HCT116 (cell line): Measurements from ENCODE around the gene RNF11. TPM values are rescaled to one million over a fixed set of nuclear protein-coding genes. Genes with fewer than 3 reads are reported as not detected.

ENCODE experiments used
- ATAC-seq: fragments of 200-7000 bp; cut with Tn5 transposase; 2 replicates; pipeline ENCODE4 v1.9.1; 2020; ENCODE audit warnings: mild to moderate bottlenecking, moderate library complexity
- BruUV-seq: library from RNA; stranded (reverse); fragments of 400-500 nt; replicated peaks from 2 replicates; lab custom pipeline; 2021; lab: Mats Ljungman, UMichigan
- CTCF ChIA-PET: fragments of 300-600 bp; sonication (Branson Sonifier 250); formaldehyde crosslinking; loops from one replicate; lab custom pipeline; 2021; ENCODE audit warnings: antibody characterized with exemption; lab: Charles Lee
- POLR2A ChIA-PET: fragments of 300-600, 350-600 bp; sonication (Branson Sonifier 250); formaldehyde crosslinking; loops from one replicate; lab custom pipeline; 2021; ENCODE audit warnings: antibody characterized with exemption; lab: Charles Lee
- RAD21 ChIA-PET, 2 experiments: fragments of 300-600 bp; sonication (Branson Sonifier 250); formaldehyde crosslinking; loops; one replicate each; lab custom pipeline; 2023; ENCODE audit warnings: low total read pairs in 2 of 2; ENCODE audit not compliant: uncharacterized antibody in 2 of 2, unreplicated experiment in 2 of 2, low non-redundant PET in 1 of 2; lab: Charles Lee
- DNase-seq: peaks from one replicate; pipeline ENCODE4 v3.0.0-alpha.2; 2010; ENCODE audit warnings: low read depth, low spot score
- H2AFZ ChIP-seq: fragments of 200-600 bp; shearing (Covaris generic), sonication (generic); 2 replicates; pipeline ENCODE4 v1.6.1; 2017; ENCODE audit warnings: low read depth, mixed run types, mixed read lengths, antibody characterized with exemption, low read length; ENCODE audit not compliant: poor library complexity, severe bottlenecking
- H3K27ac ChIP-seq: 2 replicates; pipeline ENCODE4 v1.5.1; 2012; ENCODE audit warnings: low read depth, low read length
- H3K27me3 ChIP-seq: fragments of 200-600 bp; sonication (generic); 2 replicates; pipeline ENCODE4 v1.6.1; 2016; ENCODE audit warnings: mixed run types, low read length, mixed read lengths; ENCODE audit not compliant: insufficient read depth
- H3K36me3 ChIP-seq, 2 experiments: fragments of 200-500 bp in 1 of 2; fragments of 200-600 bp in 1 of 2; sonication (Bioruptor generic) in 1 of 2; sonication (generic) in 1 of 2; 2 replicates each; pipeline versions ENCODE4 v1.5.1 to v1.6.1; 2014 to 2016; ENCODE audit warnings: low read length in 2 of 2, inconsistent platforms in 1 of 2, mixed read lengths in 1 of 2, mixed run types in 1 of 2; ENCODE audit not compliant: insufficient read depth in 2 of 2, control insufficient read depth in 1 of 2
- H3K4me1 ChIP-seq, 2 experiments: fragments of 200-600 bp in 1 of 2; sonication (generic) in 1 of 2; 2 replicates each; pipeline versions ENCODE4 v1.5.1 to v1.6.1; 2012 to 2017; ENCODE audit warnings: low read length in 2 of 2, inconsistent platforms in 1 of 2, mild to moderate bottlenecking in 1 of 2, mixed read lengths in 1 of 2, mixed run types in 1 of 2, moderate library complexity in 1 of 2; ENCODE audit not compliant: insufficient read depth in 2 of 2, control insufficient read depth in 1 of 2
- H3K4me2 ChIP-seq: fragments of 200-600 bp; sonication (generic); 2 replicates; pipeline ENCODE4 v1.6.1; 2017; ENCODE audit warnings: mixed run types, low read length, mixed read lengths
- H3K4me3 ChIP-seq, 2 experiments: fragments of 200-600 bp in 1 of 2; sonication (generic) in 1 of 2; replicated peaks in 1 of 2; 2 replicates each; pipeline ENCODE4 v1.5.1; 2011 to 2016; ENCODE audit warnings: low read length in 2 of 2, control low read depth in 1 of 2, low read depth in 1 of 2, mild to moderate bottlenecking in 1 of 2, mixed read lengths in 1 of 2, mixed run types in 1 of 2
- H3K79me2 ChIP-seq: fragments of 200-600 bp; sonication (generic); 2 replicates; pipeline ENCODE4 v1.6.1; 2017; ENCODE audit warnings: mild to moderate bottlenecking, mixed run types, low read length, moderate library complexity, mixed read lengths; ENCODE audit not compliant: insufficient read depth
- H3K9ac ChIP-seq: fragments of 200-600 bp; sonication (generic); 2 replicates; pipeline ENCODE4 v1.6.1; 2016; ENCODE audit warnings: low read length, mixed read lengths
- H3K9me2 ChIP-seq: fragments of 200-600 bp; sonication (generic), shearing (Covaris generic); 2 replicates; pipeline ENCODE4 v1.6.1; 2017; ENCODE audit warnings: mixed run types, mild to moderate bottlenecking, moderate library complexity; ENCODE audit not compliant: insufficient read depth
- H3K9me3 ChIP-seq, 2 experiments: fragments of 200-500 bp in 1 of 2; fragments of 200-600 bp in 1 of 2; sonication (Bioruptor generic) in 1 of 2; sonication (generic) in 1 of 2; 2 replicates each; pipeline ENCODE4 v1.6.1; 2014 to 2017; ENCODE audit warnings: low read length in 2 of 2, mixed read lengths in 2 of 2, inconsistent platforms in 1 of 2, low read depth in 1 of 2, mild to moderate bottlenecking in 1 of 2, mixed run types in 1 of 2, moderate library complexity in 1 of 2; ENCODE audit not compliant: control insufficient read depth in 1 of 2, insufficient read depth in 1 of 2
- H4K20me1 ChIP-seq: fragments of 200-600 bp; sonication (generic), shearing (Covaris generic); 2 replicates; pipeline ENCODE4 v1.6.1; 2017; ENCODE audit warnings: mixed run types, mild to moderate bottlenecking, moderate library complexity; ENCODE audit not compliant: insufficient read depth
- ATF3 ChIP-seq: IDR thresholded peaks from 2 replicates; pipeline ENCODE4 v1.6.1; 2012
- CBX3 ChIP-seq: IDR thresholded peaks from 2 replicates; pipeline ENCODE4 v1.6.1; 2012; ENCODE audit warnings: low read depth
- CEBPB ChIP-seq: IDR thresholded peaks from 2 replicates; pipeline ENCODE4 v1.6.1; 2012; ENCODE audit warnings: low read depth
- CTCF ChIP-seq, 3 experiments: fragments of 200-600 bp in 1 of 3; sonication (generic) in 1 of 3; IDR thresholded peaks in 2 of 3; conservative IDR thresholded peaks in 1 of 3; 2 replicates each; pipeline ENCODE4 v1.5.1; 2012 to 2017; ENCODE audit warnings: low read depth in 2 of 3, low read length in 2 of 3, antibody characterized with exemption in 1 of 3, borderline replicate concordance in 1 of 3, control low read depth in 1 of 3, mild to moderate bottlenecking in 1 of 3, mixed read lengths in 1 of 3, mixed run types in 1 of 3, moderate library complexity in 1 of 3; ENCODE audit not compliant: insufficient read depth in 1 of 3
- EGR1 ChIP-seq: IDR thresholded peaks from 2 replicates; pipeline ENCODE4 v1.6.1; 2012; ENCODE audit warnings: low read depth
- ELF1 ChIP-seq: IDR thresholded peaks from 2 replicates; pipeline ENCODE4 v1.6.1; 2012; ENCODE audit warnings: low read depth, borderline replicate concordance
- EZH2 ChIP-seq: fragments of 200-600 bp; sonication (generic); IDR thresholded peaks from 2 replicates; pipeline ENCODE4 v1.6.1; 2017; ENCODE audit warnings: antibody characterized with exemption, mixed run types
- EZH2phosphoT487 ChIP-seq: fragments of 200-600 bp; IDR thresholded peaks from 2 replicates; pipeline ENCODE4 v1.6.1; 2018; ENCODE audit warnings: antibody characterized with exemption, borderline replicate concordance
- JUND ChIP-seq: IDR thresholded peaks from 2 replicates; pipeline ENCODE4 v1.6.1; 2012
- MAX ChIP-seq: IDR thresholded peaks from 2 replicates; pipeline ENCODE4 v1.6.1; 2012
- POLR2AphosphoS5 ChIP-seq: IDR thresholded peaks from 2 replicates; pipeline ENCODE4 v1.6.1; 2011; ENCODE audit warnings: mild to moderate bottlenecking, low read depth, low read length, moderate library complexity
- RAD21 ChIP-seq: IDR thresholded peaks from 2 replicates; pipeline ENCODE4 v1.6.1; 2012; ENCODE audit warnings: low read depth, mild to moderate bottlenecking
- SIN3A ChIP-seq: IDR thresholded peaks from 2 replicates; pipeline ENCODE4 v1.6.1; 2012; ENCODE audit warnings: low read depth
- SP1 ChIP-seq: IDR thresholded peaks from 2 replicates; pipeline ENCODE4 v1.6.1; 2012; ENCODE audit warnings: low read depth
- SRF ChIP-seq: IDR thresholded peaks from 2 replicates; pipeline ENCODE4 v1.6.1; 2012; ENCODE audit warnings: low read depth
- TCF7L2 ChIP-seq: IDR thresholded peaks from 2 replicates; pipeline ENCODE4 v1.7.0; 2011; ENCODE audit warnings: borderline replicate concordance, inconsistent platforms; ENCODE audit not compliant: insufficient read depth, insufficient read length; ENCODE audit errors: extremely low read depth
- YY1 ChIP-seq: IDR thresholded peaks from 2 replicates; pipeline ENCODE4 v1.6.1; 2011; ENCODE audit warnings: low read length, low read depth, moderate library complexity, mild to moderate bottlenecking; ENCODE audit not compliant: insufficient replicate concordance; ENCODE audit errors: extremely low read depth
- ZFX ChIP-seq: fragments of 450-650 bp; IDR thresholded peaks from 2 replicates; pipeline ENCODE4 v1.6.1; 2017
- ZNF274 ChIP-seq: fragments of 200-500 bp; sonication (Bioruptor generic); IDR thresholded peaks from 2 replicates; pipeline ENCODE4 v1.6.1; 2014; ENCODE audit warnings: mild to moderate bottlenecking, low read depth, low read length, inconsistent platforms
- intact Hi-C: fragments of 100-400 bp; cut with micrococcal nuclease; formaldehyde crosslinking; loops from 2 replicates; pipeline ENCODE4 v1.10.0; 2022
- total RNA-seq: library from RNA; stranded (reverse); gene quantifications from one replicate; pipeline ENCODE4 v1.2.1, GENCODE V29; 2021; ENCODE audit not compliant: unreplicated experiment

The RNF11 gene
- total RNA-seq, 1 experiment from 2014 or later: 60.9 TPM

GRCh38 chr1:51305371-51305823 is 69.3 kb downstream of the RNF11 start:
- POLR2A ChIA-PET: interaction anchor here (0.6 to 1.3 kb wide), 2 partner anchors 9 to 198 kb away, joined by 3 to 7 read pairs; no protein-coding TSS in a partner anchor
- CTCF ChIA-PET: no interaction called here
- TF ChIP-seq SIN3A (no peak), SP1 (no peak)

GRCh38 chr1:51306950-51307349 is 70.9 kb downstream of the RNF11 start:
- no TSS peak for BruUV-seq
- no peak for TF ChIP-seq ZFX
- no peak for TF ChIP-seq POLR2AphosphoS5
- TF ChIP-seq RAD21: no peak
- TF ChIP-seq ATF3: no peak
- TF ChIP-seq ELF1: no peak
- no peak for TF ChIP-seq CBX3
- no peak for TF ChIP-seq SP1
- no peak for TF ChIP-seq CEBPB
- no peak for TF ChIP-seq MAX
- no peak for TF ChIP-seq YY1
- no peak for TF ChIP-seq CTCF (IDR thresholded peaks at IDR 0.05 in 2 of 3, conservative IDR thresholded peaks at IDR 0.05 in 1 of 3; ENCODE audit: borderline replicate concordance in 1 of 3, insufficient read depth in 1 of 3, low read depth in 2 of 3, low read length in 2 of 3)
- no peak for TF ChIP-seq ZNF274
- TF ChIP-seq EZH2: no peak
- TF ChIP-seq JUND: no peak
- TF ChIP-seq TCF7L2: no peak
- TF ChIP-seq SRF: no peak
- TF ChIP-seq EGR1: no peak
- TF ChIP-seq EZH2phosphoT487: no peak

More at GRCh38 chr1:51305371-51305823, 69.3 kb downstream of the RNF11 start:
- RAD21 ChIA-PET: no interaction called here
- Histone ChIP-seq H3K4me3 (no peak overlapping the region), H4K20me1 (no peaks in the 10 kb centered on the region), H3K9ac (no peak overlapping the region), H3K4me1 (peaks cover 0 to 14% of the 10 kb centered on the region in 2 experiments; a peak in 3 of 4 replicates), H3K9me3 (no peaks in the 10 kb centered on the region), H3K27ac (no peak overlapping the region), H3K36me3 (no peaks in the 10 kb centered on the region), H2AFZ (no peak overlapping the region), H3K27me3 (no peaks in the 10 kb centered on the region), H3K4me2 (peak overlapping the region; percentile 13; the same call in 1 of the 2 replicates), H3K9me2 (no peaks in the 10 kb centered on the region), H3K79me2 (no peaks in the 10 kb centered on the region)
- DNase-seq: no peak
- intact Hi-C loops: no loop called here
- no TSS peak for BruUV-seq
- ATAC-seq: peak; percentile 23; the same call in 1 of the 2 replicates

More at GRCh38 chr1:51306950-51307349, 70.9 kb downstream of the RNF11 start:
- Histone ChIP-seq H3K27ac (no peak overlapping the region), H3K36me3 (no peaks in the 10 kb centered on the region), H3K9me3 (no peaks in the 10 kb centered on the region), H3K27me3 (no peaks in the 10 kb centered on the region), H3K9ac (no peak overlapping the region), H4K20me1 (no peaks in the 10 kb centered on the region), H3K79me2 (no peaks in the 10 kb centered on the region), H3K4me3 (no peak overlapping the region), H3K9me2 (no peaks in the 10 kb centered on the region), H3K4me2 (no peak overlapping the region), H3K4me1 (peaks cover 0 to 14% of the 10 kb centered on the region in 2 experiments; a peak in 3 of 4 replicates), H2AFZ (no peak overlapping the region)
- ChIA-PET CTCF (no interaction called here), POLR2A (interaction anchor here (0.6 kb wide), 1 partner anchor 574 kb away, joined by 3 read pairs; no protein-coding TSS in a partner anchor), RAD21 (no interaction called here)
- intact Hi-C loops: no loop called here
- DNase-seq (no peak), ATAC-seq (no peak)
